Neural cell (in vitro differentiated cells): ENCODE measurements around the gene DCHS1. TPM values are rescaled to one million over a fixed set of nuclear protein-coding genes. Genes with fewer than 3 reads are reported as not detected.

Experiments used
- H2AFZ ChIP-seq: fragments of 200-600, 300-800 bp; sonication (generic), shearing (Covaris generic); 2 replicates; pipeline ENCODE4 v1.6.0; 2014; ENCODE audit warnings: low read depth, mild to moderate bottlenecking, antibody characterized with exemption, low read length, moderate library complexity
- H3F3A ChIP-seq: fragments of 200-600 bp; shearing (Covaris generic); 2 replicates; pipeline ENCODE4 v1.6.1; 2016; ENCODE audit warnings: mild to moderate bottlenecking, moderate library complexity, mixed read lengths, antibody characterized with exemption, low read length; ENCODE audit not compliant: insufficient read depth, poor library complexity, severe bottlenecking
- H3K27ac ChIP-seq: fragments of 200-600, 300-800 bp; sonication (generic), shearing (Covaris generic); 2 replicates; pipeline ENCODE4 v1.5.1; 2014; ENCODE audit warnings: mild to moderate bottlenecking, low read length, moderate library complexity
- H3K27me3 ChIP-seq: fragments of 300-800, 200-600 bp; sonication (generic), shearing (Covaris generic); 2 replicates; pipeline ENCODE4 v1.6.0; 2014; ENCODE audit warnings: mild to moderate bottlenecking, low read depth, low read length, moderate library complexity; ENCODE audit not compliant: insufficient read depth
- H3K36me3 ChIP-seq: fragments of 300-800, 200-600 bp; sonication (generic), shearing (Covaris generic); 2 replicates; pipeline ENCODE4 v1.5.1; 2014; ENCODE audit warnings: mild to moderate bottlenecking, antibody characterized with exemption, low read length, moderate library complexity; ENCODE audit not compliant: insufficient read depth
- H3K4me2 ChIP-seq: fragments of 300-800, 200-600 bp; sonication (generic), shearing (Covaris generic); 2 replicates; pipeline ENCODE4 v1.6.0; 2014; ENCODE audit warnings: mild to moderate bottlenecking, low read length
- H3K4me3 ChIP-seq: fragments of 300-800, 200-600 bp; sonication (generic), shearing (Covaris generic); 2 replicates; pipeline ENCODE4 v1.5.1; 2014; ENCODE audit warnings: mild to moderate bottlenecking, low read length, moderate library complexity
- H3K79me2 ChIP-seq: fragments of 200-600 bp; shearing (Covaris generic); replicated peaks from 2 replicates; pipeline ENCODE4 v1.6.0; 2014; ENCODE audit warnings: mild to moderate bottlenecking, low read length, moderate library complexity; ENCODE audit not compliant: insufficient read depth
- H3K9ac ChIP-seq: fragments of 300-800, 200-600 bp; sonication (generic), shearing (Covaris generic); 2 replicates; pipeline ENCODE4 v1.6.1; 2016; ENCODE audit warnings: mild to moderate bottlenecking, low read length, mixed read lengths
- H3K9me2 ChIP-seq: fragments of 200-600 bp; shearing (Covaris generic); 2 replicates; pipeline ENCODE4 v1.6.1; 2016; ENCODE audit warnings: mild to moderate bottlenecking, low read length, mixed read lengths; ENCODE audit not compliant: insufficient read depth
- H3K9me3 ChIP-seq: fragments of 200-600, 300-800 bp; sonication (generic), shearing (Covaris generic); 2 replicates; pipeline ENCODE4 v1.6.1; 2016; ENCODE audit warnings: mild to moderate bottlenecking, mixed run types, low read length, moderate library complexity, mixed read lengths
- H4K20me1 ChIP-seq: fragments of 200-600 bp; shearing (Covaris generic); 2 replicates; pipeline ENCODE4 v1.6.1; 2016; ENCODE audit warnings: mild to moderate bottlenecking, mixed run types; ENCODE audit not compliant: insufficient read depth
- CTCF ChIP-seq: fragments of 450-650 bp; IDR thresholded peaks from 2 replicates; pipeline ENCODE4 v1.5.1; 2014; ENCODE audit warnings: antibody characterized with exemption, mild to moderate bottlenecking, moderate library complexity; ENCODE audit not compliant: poor library complexity, severe bottlenecking
- EP300 ChIP-seq: fragments of 450-650 bp; conservative IDR thresholded peaks from 2 replicates; pipeline ENCODE4 v1.6.1; 2014; ENCODE audit warnings: antibody characterized with exemption, mild to moderate bottlenecking, moderate library complexity; ENCODE audit not compliant: poor library complexity, severe bottlenecking
- EZH2 ChIP-seq: fragments of 200-600, 300-800 bp; shearing (Covaris generic), sonication (generic); IDR thresholded peaks from 2 replicates; pipeline ENCODE4 v1.6.1; 2014; ENCODE audit warnings: antibody characterized with exemption, low read length, borderline replicate concordance, mild to moderate bottlenecking; ENCODE audit not compliant: insufficient read depth, poor library complexity, severe bottlenecking
- MXI1 ChIP-seq: fragments of 450-650 bp; conservative IDR thresholded peaks from 2 replicates; pipeline ENCODE4 v1.6.1; 2014; ENCODE audit warnings: antibody characterized with exemption, mild to moderate bottlenecking; ENCODE audit not compliant: poor library complexity, severe bottlenecking
- POLR2AphosphoS5 ChIP-seq: IDR thresholded peaks from 2 replicates; pipeline ENCODE4 v1.6.1; 2012
- RAD21 ChIP-seq: fragments of 450-650 bp; conservative IDR thresholded peaks from 2 replicates; pipeline ENCODE4 v1.6.1; 2014; ENCODE audit warnings: antibody characterized with exemption, mild to moderate bottlenecking, moderate library complexity
- REST ChIP-seq: IDR thresholded peaks from 2 replicates; pipeline ENCODE4 v1.6.1; 2012; ENCODE audit warnings: borderline replicate concordance
- SMC3 ChIP-seq: fragments of 450-650 bp; conservative IDR thresholded peaks from 2 replicates; pipeline ENCODE4 v1.6.1; 2014; ENCODE audit warnings: antibody characterized with exemption, mild to moderate bottlenecking, moderate library complexity; ENCODE audit not compliant: poor library complexity
- TAF1 ChIP-seq: IDR thresholded peaks from 2 replicates; pipeline ENCODE4 v1.6.1; 2012; ENCODE audit warnings: low read depth
- polyA plus RNA-seq: library from polyadenylated mRNA; depleted of rRNA; stranded (reverse); fragments of >200 nt; gene quantifications from 2 replicates; pipeline ENCODE4 v1.2.3, GENCODE V29; 2014

The DCHS1 gene
- polyA plus RNA-seq, 1 donor from 2014 or later = 30.1 TPM

- Histone ChIP-seq H3K9me2 (no peaks in the 10 kb centered on the region), H3F3A (peaks cover 4% of the 10 kb centered on the region), H4K20me1 (no peaks in the 10 kb centered on the region), H3K4me2 (no peak overlapping the region), H3K27ac (no peak overlapping the region), H3K36me3 (no peaks in the 10 kb centered on the region), H3K79me2 (no peaks in the 10 kb centered on the region), H3K9ac (no peak overlapping the region), H3K9me3 (no peaks in the 10 kb centered on the region), H2AFZ (no peak overlapping the region), H3K4me3 (no peak overlapping the region), H3K27me3 (no peaks in the 10 kb centered on the region)
- TF ChIP-seq TAF1 (no peak), CTCF (no peak), POLR2AphosphoS5 (no peak), EP300 (no peak), SMC3 (no peak), MXI1 (no peak), EZH2 (no peak), REST (no peak), RAD21 (no peak)
These were observed 38.9 kb downstream of the DCHS1 start for GRCh38 chr11:6616596-6617250.

GRCh38 chr11:6615882-6616585 lies 39.6 kb downstream of the DCHS1 start:
- Histone ChIP-seq H3F3A (peaks cover 4% of the 10 kb centered on the region), H3K4me3 (no peak overlapping the region), H4K20me1 (no peaks in the 10 kb centered on the region), H3K36me3 (no peaks in the 10 kb centered on the region), H3K9me2 (no peaks in the 10 kb centered on the region), H2AFZ (no peak overlapping the region), H3K79me2 (peaks cover 3% of the 10 kb centered on the region), H3K9me3 (no peaks in the 10 kb centered on the region), H3K9ac (no peak overlapping the region), H3K27me3 (no peaks in the 10 kb centered on the region), H3K27ac (no peak overlapping the region), H3K4me2 (no peak overlapping the region)
- TF ChIP-seq CTCF (no peak), SMC3 (no peak), EZH2 (no peak), RAD21 (no peak), POLR2AphosphoS5 (no peak), MXI1 (no peak), REST (no peak)
